ENCODE data around the gene PTBP2.

The PTBP2 gene

DNA sequence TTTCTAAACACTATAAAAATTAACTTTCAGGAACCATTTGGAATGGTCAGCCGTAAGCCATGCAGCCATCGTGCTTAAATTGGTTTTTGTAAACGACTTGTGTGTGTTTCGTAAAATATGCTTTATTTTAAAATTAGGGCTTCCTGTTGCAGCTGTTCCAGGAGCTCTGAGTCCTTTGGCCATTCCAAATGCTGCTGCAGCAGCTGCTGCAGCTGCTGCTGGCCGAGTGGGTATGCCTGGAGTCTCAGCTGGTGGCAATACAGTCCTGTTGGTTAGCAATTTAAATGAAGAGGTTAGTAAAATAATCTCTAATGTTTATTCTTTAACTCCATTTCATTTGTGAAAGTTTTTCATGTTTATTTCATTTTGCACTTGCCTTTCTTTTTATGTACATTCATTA, 83.1 kb downstream of the PTBP2 start:
- no peak overlapping the region for H2BK120ac ChIP-seq (ENCODE audit: insufficient read depth, low read length, poor library complexity)
- H3K27ac ChIP-seq (ENCODE audit: low read depth, low read length) = no peak overlapping the region
- no peak overlapping the region for H4K8ac ChIP-seq (ENCODE audit: low read depth, low read length)
- H3K36me3 ChIP-seq (ENCODE audit: control insufficient read depth in 1 of 2, insufficient read depth in 2 of 2, low read length in 2 of 2) = peaks cover 3 to 4% of the 10 kb centered on the region in 2 experiments
- DNase-seq = no peak
- H2BK5ac ChIP-seq (ENCODE audit: low read depth, low read length, poor library complexity) = no peak overlapping the region
- no peak overlapping the region for H4K91ac ChIP-seq (ENCODE audit: low read depth, low read length)
- no peak overlapping the region for H3K14ac ChIP-seq (ENCODE audit: low read length)
- H3K4me2 ChIP-seq (ENCODE audit: low read length) = no peak overlapping the region
- no peak overlapping the region for H3K4ac ChIP-seq (ENCODE audit: low read depth, low read length)
- no peaks in the 10 kb centered on the region for H3K4me1 ChIP-seq (ENCODE audit: control insufficient read depth in 1 of 2, insufficient read depth in 2 of 2, low read length in 2 of 2)
- H3K4me3 ChIP-seq (ENCODE audit: low read depth, low read length) = no peak overlapping the region
- no peak overlapping the region for H3K18ac ChIP-seq (ENCODE audit: low read length)
- no peak overlapping the region for H2BK12ac ChIP-seq (ENCODE audit: low read length)
- H3K79me1 ChIP-seq (ENCODE audit: low read length) = no peaks in the 10 kb centered on the region
- H2AFZ ChIP-seq (ENCODE audit: insufficient read depth, low read length, poor library complexity) = no peak overlapping the region
- H2AK5ac ChIP-seq (ENCODE audit: low read length) = no peak overlapping the region
- H3K23ac ChIP-seq (ENCODE audit: low read length) = no peak overlapping the region
- no peaks in the 10 kb centered on the region for H3K79me2 ChIP-seq (ENCODE audit: control insufficient read depth, insufficient read depth, low read length, poor library complexity)
- WGBS (ENCODE audit: extremely low coverage, insufficient coverage, insufficient read length) = no CpG with 5 or more reads among the region's 5 CpGs
- H4K12ac ChIP-seq (ENCODE audit: low read depth, low read length) = no peak overlapping the region
- no peak overlapping the region for H3K9ac ChIP-seq (ENCODE audit: low read length)
- H3K9me3 ChIP-seq (ENCODE audit: insufficient read depth, low read depth, low read length) = no peaks in the 10 kb centered on the region
- no peaks in the 10 kb centered on the region for H3K27me3 ChIP-seq (ENCODE audit: insufficient read depth, low read length)

DNA sequence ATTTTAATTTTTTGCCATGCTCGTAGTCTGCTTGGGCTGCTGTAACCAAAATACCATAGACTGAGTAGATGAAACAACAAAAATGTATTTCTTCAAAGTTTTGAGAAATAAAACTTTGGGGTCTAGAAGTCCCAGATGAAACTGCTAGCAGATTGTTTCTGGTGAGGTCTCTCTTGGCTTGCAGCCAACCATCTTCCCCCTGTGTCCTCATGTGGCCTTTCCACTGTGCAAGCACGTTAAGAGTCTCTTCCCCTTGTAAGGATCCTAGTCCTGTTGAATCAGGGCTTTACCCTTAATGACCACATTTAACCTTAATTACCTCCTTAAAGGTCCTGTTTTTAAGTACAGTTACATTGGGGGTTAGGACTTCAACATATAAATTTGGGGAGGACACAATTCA, 86.6 kb downstream of the PTBP2 start:
- no peak overlapping the region for H2BK12ac ChIP-seq (ENCODE audit: low read length)
- no peaks in the 10 kb centered on the region for H3K79me1 ChIP-seq (ENCODE audit: low read length)
- H3K18ac ChIP-seq (ENCODE audit: low read length) = no peak overlapping the region
- H4K12ac ChIP-seq (ENCODE audit: low read depth, low read length) = no peak overlapping the region
- no peaks in the 10 kb centered on the region for H3K79me2 ChIP-seq (ENCODE audit: control insufficient read depth, insufficient read depth, low read length, poor library complexity)
- H3K4me2 ChIP-seq (ENCODE audit: low read length) = no peak overlapping the region
- H3K27ac ChIP-seq (ENCODE audit: low read depth, low read length) = no peak overlapping the region
- no peak overlapping the region for H4K8ac ChIP-seq (ENCODE audit: low read depth, low read length)
- H3K27me3 ChIP-seq (ENCODE audit: insufficient read depth, low read length) = no peaks in the 10 kb centered on the region
- no peaks in the 10 kb centered on the region for H3K9me3 ChIP-seq (ENCODE audit: insufficient read depth, low read depth, low read length)
- no peak for DNase-seq
- H3K36me3 ChIP-seq (ENCODE audit: control insufficient read depth in 1 of 2, insufficient read depth in 2 of 2, low read length in 2 of 2) = peaks cover 5 to 6% of the 10 kb centered on the region in 2 experiments
- no peak overlapping the region for H2AFZ ChIP-seq (ENCODE audit: insufficient read depth, low read length, poor library complexity)
- H2BK120ac ChIP-seq (ENCODE audit: insufficient read depth, low read length, poor library complexity) = no peak overlapping the region
- H2AK5ac ChIP-seq (ENCODE audit: low read length) = no peak overlapping the region
- no peak overlapping the region for H3K9ac ChIP-seq (ENCODE audit: low read length)
- H3K23ac ChIP-seq (ENCODE audit: low read length) = no peak overlapping the region
- H3K14ac ChIP-seq (ENCODE audit: low read length) = no peak overlapping the region
- no CpG with 5 or more reads among the region's 2 CpGs for WGBS (ENCODE audit: extremely low coverage, insufficient coverage, insufficient read length)
- H3K4me1 ChIP-seq (ENCODE audit: control insufficient read depth in 1 of 2, insufficient read depth in 2 of 2, low read length in 2 of 2) = no peaks in the 10 kb centered on the region
- no peak overlapping the region for H3K4ac ChIP-seq (ENCODE audit: low read depth, low read length)
- H3K4me3 ChIP-seq (ENCODE audit: low read depth, low read length) = no peak overlapping the region
- no peak overlapping the region for H2BK5ac ChIP-seq (ENCODE audit: low read depth, low read length, poor library complexity)
- no peak overlapping the region for H4K91ac ChIP-seq (ENCODE audit: low read depth, low read length)

DNA sequence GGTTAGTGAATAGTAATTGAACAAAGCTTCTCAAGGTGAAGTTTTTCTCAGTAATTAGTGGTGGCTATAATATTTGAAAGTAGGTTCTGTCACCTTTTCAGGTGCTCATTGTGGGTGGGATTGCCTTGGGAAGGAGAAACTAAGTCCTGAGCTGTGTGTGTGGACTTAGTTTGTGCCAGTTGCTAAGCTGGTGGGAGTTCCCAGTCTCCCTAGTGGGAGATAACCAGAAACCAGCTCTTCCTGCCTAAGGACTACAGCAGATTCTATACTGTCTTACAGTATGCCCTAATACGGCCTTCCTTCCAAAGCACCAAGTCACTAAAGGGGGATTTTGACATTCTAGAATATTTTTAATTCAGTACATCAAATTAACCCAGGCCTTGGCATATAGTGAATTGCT, 94.3 kb downstream of the PTBP2 start:
- Histone ChIP-seq H3K4ac (ENCODE audit: low read depth, low read length) (no peak overlapping the region), H3K14ac (ENCODE audit: low read length) (no peak overlapping the region), H3K36me3 (ENCODE audit: control insufficient read depth in 1 of 2, insufficient read depth in 2 of 2, low read length in 2 of 2) (peaks cover 3 to 4% of the 10 kb centered on the region in 2 experiments), H3K18ac (ENCODE audit: low read length) (no peak overlapping the region), H3K4me2 (ENCODE audit: low read length) (no peak overlapping the region), H3K4me1 (ENCODE audit: control insufficient read depth in 1 of 2, insufficient read depth in 2 of 2, low read length in 2 of 2) (no peaks in the 10 kb centered on the region), H2BK120ac (ENCODE audit: insufficient read depth, low read length, poor library complexity) (no peak overlapping the region), H3K23ac (ENCODE audit: low read length) (no peak overlapping the region), H3K27ac (ENCODE audit: low read depth, low read length) (no peak overlapping the region), H3K79me2 (ENCODE audit: control insufficient read depth, insufficient read depth, low read length, poor library complexity) (no peaks in the 10 kb centered on the region), H3K4me3 (ENCODE audit: low read depth, low read length) (no peak overlapping the region), H4K8ac (ENCODE audit: low read depth, low read length) (no peak overlapping the region), H2AFZ (ENCODE audit: insufficient read depth, low read length, poor library complexity) (no peak overlapping the region), H3K9me3 (ENCODE audit: insufficient read depth, low read depth, low read length) (no peaks in the 10 kb centered on the region), H2AK5ac (ENCODE audit: low read length) (no peak overlapping the region), H3K9ac (ENCODE audit: low read length) (no peak overlapping the region), H4K91ac (ENCODE audit: low read depth, low read length) (no peak overlapping the region), H2BK5ac (ENCODE audit: low read depth, low read length, poor library complexity) (no peak overlapping the region), H3K27me3 (ENCODE audit: insufficient read depth, low read length) (no peaks in the 10 kb centered on the region), H2BK12ac (ENCODE audit: low read length) (no peak overlapping the region), H4K12ac (ENCODE audit: low read depth, low read length) (no peak overlapping the region), H3K79me1 (ENCODE audit: low read length) (no peaks in the 10 kb centered on the region)
- no peak for DNase-seq
- no CpG with 5 or more reads among the region's 1 CpG for WGBS (ENCODE audit: extremely low coverage, insufficient coverage, insufficient read length)

DNA sequence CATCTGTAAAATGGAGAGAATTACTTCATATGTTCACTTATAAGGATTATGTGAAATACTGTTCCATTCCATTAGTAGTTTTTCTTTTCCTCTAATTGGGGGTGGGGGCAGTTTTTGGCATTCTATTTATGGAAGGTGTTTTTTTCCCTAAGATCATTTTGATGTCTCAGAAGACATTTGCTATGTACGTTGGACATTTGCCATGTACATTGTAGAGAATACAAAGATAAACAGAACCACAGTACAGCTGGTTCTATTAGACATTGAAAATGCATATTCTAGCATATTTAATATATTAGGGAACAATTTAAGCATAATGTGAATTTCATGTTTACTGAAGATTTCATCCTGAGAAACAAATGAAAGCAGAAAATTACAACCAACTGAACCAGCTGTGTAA, 98.5 kb downstream of the PTBP2 start:
- Histone ChIP-seq H2BK5ac (ENCODE audit: low read depth, low read length, poor library complexity) (no peak overlapping the region), H4K12ac (ENCODE audit: low read depth, low read length) (no peak overlapping the region)
- no peak for DNase-seq

More for the DNA sequence above, 98.5 kb downstream of the PTBP2 start:
- H3K4me1 ChIP-seq (ENCODE audit: control insufficient read depth in 1 of 2, insufficient read depth in 2 of 2, low read length in 2 of 2) = no peaks in the 10 kb centered on the region
- H3K79me2 ChIP-seq (ENCODE audit: control insufficient read depth, insufficient read depth, low read length, poor library complexity) = no peaks in the 10 kb centered on the region
- H3K79me1 ChIP-seq (ENCODE audit: low read length) = no peaks in the 10 kb centered on the region
- WGBS (ENCODE audit: extremely low coverage, insufficient coverage, insufficient read length) = no CpG with 5 or more reads among the region's 1 CpG
- no peak overlapping the region for H3K14ac ChIP-seq (ENCODE audit: low read length)
- no peak overlapping the region for H2BK12ac ChIP-seq (ENCODE audit: low read length)
- no peak overlapping the region for H3K23ac ChIP-seq (ENCODE audit: low read length)
- no peaks in the 10 kb centered on the region for H3K27me3 ChIP-seq (ENCODE audit: insufficient read depth, low read length)
- H2AFZ ChIP-seq (ENCODE audit: insufficient read depth, low read length, poor library complexity) = no peak overlapping the region
- no peak overlapping the region for H3K27ac ChIP-seq (ENCODE audit: low read depth, low read length)
- no peak overlapping the region for H4K91ac ChIP-seq (ENCODE audit: low read depth, low read length)
- H4K8ac ChIP-seq (ENCODE audit: low read depth, low read length) = no peak overlapping the region
- peaks cover 0 to 2% of the 10 kb centered on the region in 2 experiments for H3K36me3 ChIP-seq (ENCODE audit: control insufficient read depth in 1 of 2, insufficient read depth in 2 of 2, low read length in 2 of 2)
- H2AK5ac ChIP-seq (ENCODE audit: low read length) = no peak overlapping the region
- no peak overlapping the region for H3K4ac ChIP-seq (ENCODE audit: low read depth, low read length)
- no peaks in the 10 kb centered on the region for H3K9me3 ChIP-seq (ENCODE audit: insufficient read depth, low read depth, low read length)
- H3K4me3 ChIP-seq (ENCODE audit: low read depth, low read length) = no peak overlapping the region
- no peak overlapping the region for H3K18ac ChIP-seq (ENCODE audit: low read length)
- H2BK120ac ChIP-seq (ENCODE audit: insufficient read depth, low read length, poor library complexity) = no peak overlapping the region
- H3K4me2 ChIP-seq (ENCODE audit: low read length) = no peak overlapping the region
- no peak overlapping the region for H3K9ac ChIP-seq (ENCODE audit: low read length)

All from trophoblast cell (in vitro differentiated cells and primary cell).